Hepatocyte (in vitro differentiated cells): ENCODE data around the gene KCNK3.

ENCODE experiments used
- EZH2 ChIP-seq: fragments of 200-600 bp; sonication (generic); IDR thresholded peaks from 2 replicates; pipeline ENCODE4 v1.6.1; 2016; ENCODE audit warnings: antibody characterized with exemption, mild to moderate bottlenecking, borderline replicate concordance
- TF ChIP-seq, protein P1 (sequence below): fragments of 200-600 bp; sonication (generic); IDR thresholded peaks from 2 replicates; pipeline ENCODE4 v1.5.1; 2016; ENCODE audit warnings: antibody characterized with exemption, mild to moderate bottlenecking; ENCODE audit not compliant: poor library complexity

DNA sequence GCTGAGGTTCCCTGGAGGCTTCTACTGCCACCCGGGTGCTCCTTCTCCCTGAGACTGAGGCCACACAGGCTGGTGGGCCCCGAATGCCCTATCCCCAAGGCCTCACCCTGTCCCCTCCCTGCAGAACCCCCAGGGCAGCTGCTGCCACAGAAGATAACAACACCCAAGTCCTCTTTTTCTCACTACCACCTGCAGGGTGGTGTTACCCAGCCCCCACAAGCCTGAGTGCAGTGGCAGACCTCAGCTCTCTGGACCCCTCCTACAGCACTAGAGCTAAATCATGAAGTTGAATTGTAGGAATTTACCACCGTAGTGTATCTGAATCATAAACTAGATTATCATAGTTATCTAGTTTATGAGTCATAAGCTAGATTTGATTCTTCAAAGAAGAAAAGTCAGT lies 86.0 kb downstream of the KCNK3 start:
- TF ChIP-seq EZH2 = no peak
- TF ChIP-seq, protein P1, sequence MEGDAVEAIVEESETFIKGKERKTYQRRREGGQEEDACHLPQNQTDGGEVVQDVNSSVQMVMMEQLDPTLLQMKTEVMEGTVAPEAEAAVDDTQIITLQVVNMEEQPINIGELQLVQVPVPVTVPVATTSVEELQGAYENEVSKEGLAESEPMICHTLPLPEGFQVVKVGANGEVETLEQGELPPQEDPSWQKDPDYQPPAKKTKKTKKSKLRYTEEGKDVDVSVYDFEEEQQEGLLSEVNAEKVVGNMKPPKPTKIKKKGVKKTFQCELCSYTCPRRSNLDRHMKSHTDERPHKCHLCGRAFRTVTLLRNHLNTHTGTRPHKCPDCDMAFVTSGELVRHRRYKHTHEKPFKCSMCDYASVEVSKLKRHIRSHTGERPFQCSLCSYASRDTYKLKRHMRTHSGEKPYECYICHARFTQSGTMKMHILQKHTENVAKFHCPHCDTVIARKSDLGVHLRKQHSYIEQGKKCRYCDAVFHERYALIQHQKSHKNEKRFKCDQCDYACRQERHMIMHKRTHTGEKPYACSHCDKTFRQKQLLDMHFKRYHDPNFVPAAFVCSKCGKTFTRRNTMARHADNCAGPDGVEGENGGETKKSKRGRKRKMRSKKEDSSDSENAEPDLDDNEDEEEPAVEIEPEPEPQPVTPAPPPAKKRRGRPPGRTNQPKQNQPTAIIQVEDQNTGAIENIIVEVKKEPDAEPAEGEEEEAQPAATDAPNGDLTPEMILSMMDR = no peak
